Embryonic facial prominence (tissue), 1 donor: ENCODE data around the gene ADCY9.
"Not testable (repeated sequence)": the region's sequence is repeated elsewhere in the genome, so short reads cannot be mapped to it uniquely, and the experiment has no call there.

ENCODE experiments used
- DNase-seq: peaks from one replicate; pipeline ENCODE4 v3.0.0-alpha.2; 2016; ENCODE audit errors: extremely low spot score

Gene ADCY9

GRCh38 chr16:4067262-4068001, 48.8 kb downstream of the ADCY9 start:
- no peak for DNase-seq

- DNase-seq, result no peak
Measured at GRCh38 chr16:4064950-4065352, 51.3 kb downstream of the ADCY9 start.

GRCh38 chr16:4062212-4062802, 53.9 kb downstream of the ADCY9 start:
- DNase-seq, result no peak

GRCh38 chr16:4060823-4061222, 55.4 kb downstream of the ADCY9 start:
- no peak for DNase-seq

- DNase-seq, result no peak
Measured at GRCh38 chr16:4060009-4060408, 56.2 kb downstream of the ADCY9 start.

- no peak for DNase-seq
Measured at GRCh38 chr16:4058386-4058785, 57.9 kb downstream of the ADCY9 start.

GRCh38 chr16:4057439-4057877, 58.8 kb downstream of the ADCY9 start:
- DNase-seq, result no peak

- DNase-seq, result no peak
Measured at GRCh38 chr16:4056161-4057105, 59.8 kb downstream of the ADCY9 start.

GRCh38 chr16:4055748-4056147, 60.5 kb downstream of the ADCY9 start:
- no peak for DNase-seq

GRCh38 chr16:4053301-4053845, 62.9 kb downstream of the ADCY9 start:
- no peak for DNase-seq

GRCh38 chr16:4052801-4053293, 63.4 kb downstream of the ADCY9 start:
- no peak for DNase-seq

- DNase-seq, result no peak
Measured at GRCh38 chr16:4052096-4052495, 64.1 kb downstream of the ADCY9 start.

- DNase-seq, result no peak
Measured at GRCh38 chr16:4051591-4051990, 64.7 kb downstream of the ADCY9 start.

- no peak for DNase-seq
Measured at GRCh38 chr16:4049031-4049430, 67.2 kb downstream of the ADCY9 start.

- DNase-seq, result no peak
Measured at GRCh38 chr16:4048481-4048880, 67.8 kb downstream of the ADCY9 start.

GRCh38 chr16:4046221-4046620, 70.0 kb downstream of the ADCY9 start:
- no peak for DNase-seq

GRCh38 chr16:4045561-4045960, 70.7 kb downstream of the ADCY9 start:
- not testable (repeated sequence) for DNase-seq

- no peak for DNase-seq
Measured at GRCh38 chr16:4042581-4042980, 73.7 kb downstream of the ADCY9 start.

- DNase-seq, result no peak
Measured at GRCh38 chr16:4038448-4038847, 77.8 kb downstream of the ADCY9 start.

GRCh38 chr16:4036952-4037351, 79.3 kb downstream of the ADCY9 start:
- DNase-seq, result not testable (repeated sequence)

- DNase-seq, result no peak
Measured at GRCh38 chr16:4034963-4035362, 81.3 kb downstream of the ADCY9 start.

GRCh38 chr16:4033951-4034350, 82.3 kb downstream of the ADCY9 start:
- DNase-seq, result no peak
